Gastrocnemius medialis (tissue), 4 donors: Measurements from ENCODE around the gene NBDY. TPM values are rescaled to one million over a fixed set of nuclear protein-coding genes. Genes with fewer than 3 reads are reported as not detected.

ENCODE experiments used
- ATAC-seq, 2 donors: fragments of 150-250 bp; one replicate each; pipeline ENCODE4 v1.9.1; 2016
- DNase-seq, 2 donors: peaks; one replicate each; pipeline ENCODE4 v3.0.0-alpha.2; 2019
- H3K27ac ChIP-seq, 4 donors: fragments of 200-600 bp; sonication (generic); 1 replicate in 1 of 4; 2 replicates in 3 of 4; pipeline ENCODE4 v1.5.1; 2016 to 2018; ENCODE audit warnings: mild to moderate bottlenecking in 2 of 4, moderate library complexity in 1 of 4
- H3K27me3 ChIP-seq, 3 donors: fragments of 200-600 bp; sonication (generic) in 2 of 3; 1 replicate in 1 of 3; 2 replicates in 2 of 3; pipeline versions ENCODE4 v1.5.1 to v1.6.0; 2016 to 2019; ENCODE audit warnings: mild to moderate bottlenecking in 1 of 3, moderate library complexity in 1 of 3
- H3K36me3 ChIP-seq, 2 donors: fragments of 200-600 bp; sonication (generic) in 1 of 2; one replicate each; pipeline ENCODE4 v1.5.1; 2017 to 2018
- H3K4me1 ChIP-seq, 2 donors: fragments of 200-600 bp; sonication (generic) in 1 of 2; one replicate each; pipeline ENCODE4 v1.5.1; 2016 to 2017; ENCODE audit warnings: mild to moderate bottlenecking in 2 of 2
- H3K4me3 ChIP-seq, 4 donors: fragments of 200-600 bp; sonication (generic) in 3 of 4; 1 replicate in 1 of 4; 2 replicates in 3 of 4; pipeline ENCODE4 v1.5.1; 2016 to 2019; ENCODE audit warnings: mild to moderate bottlenecking in 2 of 4
- H3K9me3 ChIP-seq, 3 donors: fragments of 200-600 bp; sonication (generic) in 2 of 3; 1 replicate in 1 of 3; 2 replicates in 2 of 3; pipeline ENCODE4 v1.5.1; 2016 to 2019
- CTCF ChIP-seq, 5 experiments: fragments of 450-650 bp in 3 of 5; fragments of 200-600 bp in 2 of 5; sonication (generic) in 2 of 5; IDR thresholded peaks in 4 of 5; conservative IDR thresholded peaks in 1 of 5; 1 replicate in 4 of 5; 2 replicates in 1 of 5; pipeline ENCODE4 v1.5.1; 2016 to 2019; ENCODE audit warnings: antibody characterized with exemption in 5 of 5, mild to moderate bottlenecking in 3 of 5, moderate library complexity in 3 of 5
- POLR2A ChIP-seq, 2 donors: fragments of 450-650 bp; IDR thresholded peaks; one replicate each; pipeline ENCODE4 v1.6.1; 2017; ENCODE audit warnings: antibody characterized with exemption in 2 of 2, mild to moderate bottlenecking in 2 of 2, moderate library complexity in 2 of 2
- in situ Hi-C, 4 donors: fragments of 200-750 bp; cut with MboI; loops; one replicate each; pipeline versions ENCODE4 v1.15.0 to v1.8.0; 2017; ENCODE audit warnings: low sequenced_read_pairs in 4 of 4
- intact Hi-C: fragments of 100-400 bp; cut with DNase I; formaldehyde crosslinking; loops from one replicate; pipeline ENCODE4 v1.15.1; 2023; ENCODE audit warnings: low total_unique reads
- total RNA-seq, 4 donors: library from RNA; depleted of rRNA; stranded (reverse); fragments of >200 nt; gene quantifications; one replicate each; pipeline versions ENCODE4 v1.1.0 to v1.2.3, GENCODE V29; 2016

NBDY gene
- total RNA-seq, 4 donors from 2014 or later = 3.7 to 9.8 (median 5.9) TPM

- TF ChIP-seq POLR2A (IDR thresholded peaks at IDR 0.05) (no peak), CTCF (IDR thresholded peaks at IDR 0.05 in 4 of 5, conservative IDR thresholded peaks at IDR 0.05 in 1 of 5) (no peak)
- peaks cover 0 to 8% of the 10 kb centered on the region in 2 donors for H3K4me1 ChIP-seq
- H3K4me3 ChIP-seq = no peak overlapping the region
- intact Hi-C loops (no loop called here), in situ Hi-C loops (no loop called here)
- ATAC-seq = no peak
- H3K27ac ChIP-seq = no peak overlapping the region
- no peaks in the 10 kb centered on the region for H3K27me3 ChIP-seq
- peak in 1 of 2 donors; percentile 20 for DNase-seq
- H3K36me3 ChIP-seq = no peaks in the 10 kb centered on the region
- H3K9me3 ChIP-seq = no peaks in the 10 kb centered on the region
Observed at GRCh38 chrX:56792270-56793111, 63.4 kb downstream of the NBDY start.

DNA sequence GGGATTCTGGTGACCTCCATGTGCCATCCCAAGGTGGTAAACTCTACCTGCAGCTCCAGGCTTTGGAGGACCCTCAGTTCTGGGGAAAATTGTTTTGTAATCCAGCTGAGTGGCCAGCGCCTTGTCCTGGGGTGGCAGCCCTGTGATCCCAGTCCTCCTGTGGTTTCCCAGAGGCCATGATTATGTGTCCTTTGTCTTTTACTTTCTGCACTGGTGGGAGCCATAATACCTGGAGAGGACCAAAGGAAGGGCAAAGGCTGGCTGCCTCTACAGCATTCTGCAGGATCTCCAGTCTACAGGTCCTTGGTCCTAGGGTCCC, 64.0 kb downstream of the NBDY start:
- in situ Hi-C loops = no loop called here
- DNase-seq = no peak

GRCh38 chrX:56793521-56794320, 64.7 kb downstream of the NBDY start:
- Histone ChIP-seq H3K4me1 (peaks cover 0 to 16% of the 10 kb centered on the region in 2 donors), H3K9me3 (no peaks in the 10 kb centered on the region), H3K27me3 (no peaks in the 10 kb centered on the region), H3K36me3 (no peaks in the 10 kb centered on the region), H3K27ac (peak overlapping the region in 2 of 4 donors; percentile 24 to 35), H3K4me3 (peak overlapping the region in 2 of 4 donors; percentile 37)
- DNase-seq (no peak), ATAC-seq (no peak)
- intact Hi-C loops (no loop called here), in situ Hi-C loops (no loop called here)
- TF ChIP-seq CTCF (IDR thresholded peaks at IDR 0.05 in 4 of 5, conservative IDR thresholded peaks at IDR 0.05 in 1 of 5) (peak in 1 of 5 experiments; percentile 35), POLR2A (IDR thresholded peaks at IDR 0.05) (no peak)

More for the DNA sequence above, 64.0 kb downstream of the NBDY start:
- no peaks in the 10 kb centered on the region for H3K9me3 ChIP-seq
- TF ChIP-seq POLR2A (IDR thresholded peaks at IDR 0.05) (no peak), CTCF (IDR thresholded peaks at IDR 0.05 in 4 of 5, conservative IDR thresholded peaks at IDR 0.05 in 1 of 5) (no peak)
- no peaks in the 10 kb centered on the region for H3K36me3 ChIP-seq
- no peaks in the 10 kb centered on the region for H3K27me3 ChIP-seq
- ATAC-seq = no peak
- no peak overlapping the region for H3K27ac ChIP-seq
- H3K4me3 ChIP-seq = no peak overlapping the region
- intact Hi-C loops = no loop called here
- H3K4me1 ChIP-seq = peaks cover 0 to 10% of the 10 kb centered on the region in 2 donors

DNA sequence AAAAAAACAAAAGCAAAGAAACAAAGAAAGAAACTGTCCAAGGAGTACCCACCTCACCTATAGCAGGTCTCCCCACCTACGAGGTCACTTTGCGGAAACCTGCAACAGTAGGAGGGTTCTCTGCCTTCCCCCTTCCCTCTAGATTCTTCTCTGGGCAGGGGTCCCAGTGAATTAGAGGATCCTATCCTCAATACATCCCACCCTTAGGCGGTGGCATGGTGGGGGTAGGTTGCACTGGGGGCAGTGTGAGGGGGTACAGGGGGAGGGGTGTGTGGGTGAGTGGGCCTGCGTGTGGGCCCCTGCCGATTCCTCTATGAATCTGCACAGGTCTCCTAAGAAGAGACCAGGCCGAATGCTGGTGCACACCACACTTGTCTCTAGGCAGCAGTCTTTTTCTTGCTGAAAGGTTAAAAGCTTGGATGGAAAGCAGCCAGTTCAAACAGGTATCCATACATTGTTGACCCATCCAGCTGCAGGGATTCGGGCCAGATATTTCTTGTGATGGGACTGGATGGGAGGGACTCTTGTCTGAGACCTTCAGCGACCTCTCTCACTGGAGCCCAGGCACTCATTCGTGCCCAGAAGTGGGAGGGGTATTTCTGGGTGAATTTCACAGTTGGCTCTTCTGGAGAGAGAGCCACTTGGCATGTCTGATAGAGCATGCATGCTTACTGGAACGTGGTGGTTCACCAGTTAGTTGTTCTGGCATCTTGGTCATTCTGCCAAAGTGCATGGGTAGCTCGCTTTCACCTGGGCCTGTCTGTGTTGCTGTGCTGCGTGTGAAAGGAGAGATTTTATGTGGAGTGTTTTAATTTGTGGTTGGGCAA, 65.6 kb downstream of the NBDY start:
- Histone ChIP-seq H3K4me1 (peaks cover 0 to 16% of the 10 kb centered on the region in 2 donors), H3K36me3 (no peaks in the 10 kb centered on the region), H3K27me3 (no peaks in the 10 kb centered on the region), H3K4me3 (no peak overlapping the region), H3K27ac (no peak overlapping the region), H3K9me3 (no peaks in the 10 kb centered on the region)
- TF ChIP-seq POLR2A (IDR thresholded peaks at IDR 0.05) (no peak), CTCF (IDR thresholded peaks at IDR 0.05 in 4 of 5, conservative IDR thresholded peaks at IDR 0.05 in 1 of 5) (no peak)
- intact Hi-C loops = no loop called here
- in situ Hi-C loops = no loop called here
- ATAC-seq (no peak), DNase-seq (no peak)
